Panc1 (cell line): ENCODE results near the gene RSU1. TPM values are rescaled to one million over a fixed set of nuclear protein-coding genes. Genes with fewer than 3 reads are reported as not detected.

Experiments
- ATAC-seq: fragments of 200-7000 bp; cut with Tn5 transposase; 2 replicates; pipeline ENCODE4 v1.9.1; 2020; ENCODE audit warnings: mild to moderate bottlenecking, moderate library complexity
- BruUV-seq: library from RNA; stranded (reverse); fragments of 400-500 nt; replicated peaks from 2 replicates; lab custom pipeline; 2021; lab: Mats Ljungman, UMichigan
- CTCF ChIA-PET: fragments of 300-600 bp; sonication (Branson Sonifier 250); formaldehyde crosslinking; loops from one replicate; lab custom pipeline; 2022; ENCODE audit warnings: antibody characterized with exemption; lab: Charles Lee
- POLR2A ChIA-PET: fragments of 300-600 bp; sonication (Branson Sonifier 250); formaldehyde crosslinking; loops from one replicate; lab custom pipeline; 2022; ENCODE audit warnings: antibody characterized with exemption; lab: Charles Lee
- DNase-seq: peaks from one replicate; pipeline ENCODE4 v3.0.0-alpha.2; 2010; ENCODE audit warnings: low read depth, low spot score
- H3K27ac ChIP-seq: 2 replicates; pipeline ENCODE4 v1.5.1; 2011; ENCODE audit warnings: mild to moderate bottlenecking, low read length, inconsistent platforms
- H3K27me3 ChIP-seq: fragments of 200-500 bp; sonication (Bioruptor generic); 2 replicates; pipeline ENCODE4 v1.6.0; 2014; ENCODE audit warnings: low read length, inconsistent platforms; ENCODE audit not compliant: control insufficient read depth, insufficient read depth
- H3K36me3 ChIP-seq: fragments of 200-500 bp; sonication (Bioruptor generic); 2 replicates; pipeline ENCODE4 v1.5.1; 2014; ENCODE audit warnings: inconsistent platforms, mild to moderate bottlenecking, low read length, moderate library complexity; ENCODE audit not compliant: control insufficient read depth, insufficient read depth
- H3K4me1 ChIP-seq: 2 replicates; pipeline ENCODE4 v1.5.1; 2011; ENCODE audit warnings: inconsistent platforms, mild to moderate bottlenecking, low read length, moderate library complexity; ENCODE audit not compliant: control insufficient read depth, insufficient read depth
- H3K4me3 ChIP-seq, 2 experiments: 2 replicates each; pipeline ENCODE4 v1.5.1; 2011 to 2012; ENCODE audit warnings: low read depth in 2 of 2, low read length in 2 of 2, mild to moderate bottlenecking in 2 of 2, inconsistent platforms in 1 of 2, moderate library complexity in 1 of 2
- H3K9me3 ChIP-seq: fragments of 200-500 bp; sonication (Bioruptor generic); 2 replicates; pipeline ENCODE4 v1.5.1; 2014; ENCODE audit warnings: low read depth, mild to moderate bottlenecking, inconsistent platforms, low read length, moderate library complexity; ENCODE audit not compliant: control insufficient read depth, insufficient read depth
- POLR2AphosphoS5 ChIP-seq: IDR thresholded peaks from 2 replicates; pipeline ENCODE4 v1.6.1; 2012; ENCODE audit warnings: mild to moderate bottlenecking, low read depth, low read length, moderate library complexity
- SIN3A ChIP-seq: IDR thresholded peaks from 2 replicates; pipeline ENCODE4 v1.6.1; 2012; ENCODE audit warnings: low read depth, mild to moderate bottlenecking, low read length, moderate library complexity, borderline replicate concordance; ENCODE audit not compliant: insufficient read depth
- TCF7L2 ChIP-seq: IDR thresholded peaks from 2 replicates; pipeline ENCODE4 v1.6.1; 2011; ENCODE audit warnings: mild to moderate bottlenecking, low read depth, low read length, inconsistent platforms
- in situ Hi-C: cut with HindIII; loops from 2 replicates; pipeline ENCODE4 v1.10.0; 2016; ENCODE audit warnings: low sequenced_read_pairs, low pct_unique_long_range_greater_than_20kb
- intact Hi-C: fragments of 100-400 bp; cut with micrococcal nuclease; formaldehyde crosslinking; loops from one replicate; pipeline ENCODE4 v1.10.0; 2022; ENCODE audit not compliant: unreplicated experiment
- total RNA-seq: library from RNA; stranded (reverse); gene quantifications from one replicate; pipeline ENCODE4 v1.2.1, GENCODE V29; 2021; ENCODE audit not compliant: unreplicated experiment
- TF ChIP-seq, protein P1 (sequence below), 2 experiments: IDR thresholded peaks; 2 replicates each; pipeline ENCODE4 v1.6.1; 2011 to 2012; ENCODE audit warnings: low read depth in 2 of 2, control low read depth in 1 of 2, low read length in 1 of 2, mild to moderate bottlenecking in 1 of 2, moderate library complexity in 1 of 2; ENCODE audit not compliant: insufficient read depth in 1 of 2
- TF ChIP-seq, protein P2 (sequence below): fragments of 450-650 bp; IDR thresholded peaks from 2 replicates; pipeline ENCODE4 v1.5.1; 2017; ENCODE audit warnings: mild to moderate bottlenecking

RSU1 gene
- total RNA-seq, 1 experiment from 2014 or later = 55.6 TPM

DNA sequence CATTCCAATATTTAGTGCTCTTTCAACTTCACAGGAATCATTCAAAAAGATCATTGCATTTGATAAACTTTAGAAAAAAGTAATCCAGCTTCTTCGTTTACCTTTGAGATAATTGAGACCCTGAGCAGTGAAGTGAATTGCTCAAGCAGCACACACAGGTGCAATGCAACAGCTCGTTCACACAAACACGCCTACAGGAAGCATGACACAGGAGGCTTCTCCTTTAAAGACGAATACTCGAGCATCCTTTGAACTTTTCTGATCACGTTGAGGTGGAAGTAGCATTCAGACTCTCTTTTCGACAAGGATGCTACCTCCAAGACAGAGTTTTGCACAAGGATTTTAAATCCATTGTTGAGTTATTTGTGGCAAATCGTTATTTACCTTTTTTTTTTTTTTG, 18.0 kb upstream of the RSU1 start:
- no TSS peak for BruUV-seq
- peaks cover 9% of the 10 kb centered on the region; the same call in 1 of the 2 replicates for H3K4me1 ChIP-seq
- no peak overlapping the region for H3K27ac ChIP-seq
- ChIA-PET CTCF (interaction anchor here (0.6 kb wide), 1 partner anchor 22 kb away, joined by 3 read pairs; no protein-coding TSS in a partner anchor), POLR2A (no interaction called here)
- TF ChIP-seq, protein P1, sequence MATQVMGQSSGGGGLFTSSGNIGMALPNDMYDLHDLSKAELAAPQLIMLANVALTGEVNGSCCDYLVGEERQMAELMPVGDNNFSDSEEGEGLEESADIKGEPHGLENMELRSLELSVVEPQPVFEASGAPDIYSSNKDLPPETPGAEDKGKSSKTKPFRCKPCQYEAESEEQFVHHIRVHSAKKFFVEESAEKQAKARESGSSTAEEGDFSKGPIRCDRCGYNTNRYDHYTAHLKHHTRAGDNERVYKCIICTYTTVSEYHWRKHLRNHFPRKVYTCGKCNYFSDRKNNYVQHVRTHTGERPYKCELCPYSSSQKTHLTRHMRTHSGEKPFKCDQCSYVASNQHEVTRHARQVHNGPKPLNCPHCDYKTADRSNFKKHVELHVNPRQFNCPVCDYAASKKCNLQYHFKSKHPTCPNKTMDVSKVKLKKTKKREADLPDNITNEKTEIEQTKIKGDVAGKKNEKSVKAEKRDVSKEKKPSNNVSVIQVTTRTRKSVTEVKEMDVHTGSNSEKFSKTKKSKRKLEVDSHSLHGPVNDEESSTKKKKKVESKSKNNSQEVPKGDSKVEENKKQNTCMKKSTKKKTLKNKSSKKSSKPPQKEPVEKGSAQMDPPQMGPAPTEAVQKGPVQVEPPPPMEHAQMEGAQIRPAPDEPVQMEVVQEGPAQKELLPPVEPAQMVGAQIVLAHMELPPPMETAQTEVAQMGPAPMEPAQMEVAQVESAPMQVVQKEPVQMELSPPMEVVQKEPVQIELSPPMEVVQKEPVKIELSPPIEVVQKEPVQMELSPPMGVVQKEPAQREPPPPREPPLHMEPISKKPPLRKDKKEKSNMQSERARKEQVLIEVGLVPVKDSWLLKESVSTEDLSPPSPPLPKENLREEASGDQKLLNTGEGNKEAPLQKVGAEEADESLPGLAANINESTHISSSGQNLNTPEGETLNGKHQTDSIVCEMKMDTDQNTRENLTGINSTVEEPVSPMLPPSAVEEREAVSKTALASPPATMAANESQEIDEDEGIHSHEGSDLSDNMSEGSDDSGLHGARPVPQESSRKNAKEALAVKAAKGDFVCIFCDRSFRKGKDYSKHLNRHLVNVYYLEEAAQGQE (IDR thresholded peaks at IDR 0.05; ENCODE audit: insufficient read depth in 1 of 2, low read depth in 2 of 2, low read length in 1 of 2) = no peak
- TF ChIP-seq SIN3A (no peak), TCF7L2 (no peak), POLR2AphosphoS5 (no peak)
- TF ChIP-seq, protein P2, sequence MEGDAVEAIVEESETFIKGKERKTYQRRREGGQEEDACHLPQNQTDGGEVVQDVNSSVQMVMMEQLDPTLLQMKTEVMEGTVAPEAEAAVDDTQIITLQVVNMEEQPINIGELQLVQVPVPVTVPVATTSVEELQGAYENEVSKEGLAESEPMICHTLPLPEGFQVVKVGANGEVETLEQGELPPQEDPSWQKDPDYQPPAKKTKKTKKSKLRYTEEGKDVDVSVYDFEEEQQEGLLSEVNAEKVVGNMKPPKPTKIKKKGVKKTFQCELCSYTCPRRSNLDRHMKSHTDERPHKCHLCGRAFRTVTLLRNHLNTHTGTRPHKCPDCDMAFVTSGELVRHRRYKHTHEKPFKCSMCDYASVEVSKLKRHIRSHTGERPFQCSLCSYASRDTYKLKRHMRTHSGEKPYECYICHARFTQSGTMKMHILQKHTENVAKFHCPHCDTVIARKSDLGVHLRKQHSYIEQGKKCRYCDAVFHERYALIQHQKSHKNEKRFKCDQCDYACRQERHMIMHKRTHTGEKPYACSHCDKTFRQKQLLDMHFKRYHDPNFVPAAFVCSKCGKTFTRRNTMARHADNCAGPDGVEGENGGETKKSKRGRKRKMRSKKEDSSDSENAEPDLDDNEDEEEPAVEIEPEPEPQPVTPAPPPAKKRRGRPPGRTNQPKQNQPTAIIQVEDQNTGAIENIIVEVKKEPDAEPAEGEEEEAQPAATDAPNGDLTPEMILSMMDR = no peak
- no peaks in the 10 kb centered on the region for H3K36me3 ChIP-seq
- intact Hi-C loops (no loop called here), in situ Hi-C loops (no loop called here)
- H3K4me3 ChIP-seq = no peak overlapping the region
- no peak for ATAC-seq
- no peaks in the 10 kb centered on the region for H3K27me3 ChIP-seq
- DNase-seq = no peak
- no peaks in the 10 kb centered on the region for H3K9me3 ChIP-seq

DNA sequence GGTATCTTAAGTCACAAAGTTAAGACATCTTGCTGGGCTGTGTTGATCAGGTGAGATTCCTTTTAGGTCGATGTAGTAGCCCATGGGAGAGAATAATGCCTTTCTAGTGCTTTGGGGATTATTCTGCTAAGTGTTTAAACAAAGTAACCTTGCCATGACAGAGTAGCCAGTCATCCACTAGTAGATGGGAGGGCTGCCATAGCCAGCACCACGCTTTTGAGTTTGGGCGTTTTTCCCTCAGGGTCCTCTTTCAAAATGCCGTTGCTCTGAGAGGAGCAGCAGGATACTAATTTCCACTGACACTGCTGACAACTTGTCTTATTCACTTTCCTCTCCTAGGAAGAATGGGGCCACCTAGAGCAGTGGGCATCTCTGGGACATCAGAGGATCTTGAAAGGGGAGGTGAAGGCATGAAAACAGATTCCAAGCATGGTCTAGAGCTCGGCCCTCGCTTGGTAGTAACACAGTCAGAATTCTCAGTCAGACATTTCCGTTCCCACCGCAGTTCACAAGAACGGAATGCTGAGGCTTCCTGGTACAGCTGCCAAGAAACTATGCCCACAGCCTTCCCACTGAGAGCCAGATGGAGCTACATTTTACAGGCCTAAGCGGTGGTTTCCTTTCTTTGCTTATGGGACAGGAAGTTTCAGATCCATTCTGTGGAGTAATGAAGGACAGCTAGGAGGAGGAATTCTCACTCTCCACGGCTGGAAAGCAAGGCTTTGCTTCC, 15.3 kb upstream of the RSU1 start:
- peak; percentile 76 for ATAC-seq
- in situ Hi-C loops (no loop called here), intact Hi-C loops (no loop called here)
- peak overlapping the region; percentile 89 for H3K27ac ChIP-seq
- H3K36me3 ChIP-seq = no peaks in the 10 kb centered on the region
- peak overlapping the region in 1 of 2 experiments; percentile 32; a peak in 2 of 4 replicates for H3K4me3 ChIP-seq
- POLR2A ChIA-PET = no interaction called here
- TF ChIP-seq POLR2AphosphoS5 = no peak
- no peak for TF ChIP-seq SIN3A
- TF ChIP-seq, protein P2 = no peak
- TF ChIP-seq TCF7L2 = no peak
- TF ChIP-seq, protein P1 (IDR thresholded peaks at IDR 0.05; ENCODE audit: insufficient read depth in 1 of 2, low read depth in 2 of 2, low read length in 1 of 2) = no peak
- CTCF ChIA-PET = no interaction called here
- no TSS peak for BruUV-seq
- no peak for DNase-seq
- peaks cover 14% of the 10 kb centered on the region for H3K4me1 ChIP-seq
- no peaks in the 10 kb centered on the region for H3K9me3 ChIP-seq
- H3K27me3 ChIP-seq = no peaks in the 10 kb centered on the region
